Superior temporal gyrus (tissue), 1 donor: ENCODE data around the gene ADAM21.
"Not testable (repeated sequence)": the region's sequence is repeated elsewhere in the genome, so short reads cannot be mapped to it uniquely, and the experiment has no call there.

Experiments
- DNase-seq: peaks from one replicate; pipeline ENCODE4 v3.0.0-alpha.2; 2016; ENCODE audit errors: extremely low spot score

The ADAM21 gene

DNA sequence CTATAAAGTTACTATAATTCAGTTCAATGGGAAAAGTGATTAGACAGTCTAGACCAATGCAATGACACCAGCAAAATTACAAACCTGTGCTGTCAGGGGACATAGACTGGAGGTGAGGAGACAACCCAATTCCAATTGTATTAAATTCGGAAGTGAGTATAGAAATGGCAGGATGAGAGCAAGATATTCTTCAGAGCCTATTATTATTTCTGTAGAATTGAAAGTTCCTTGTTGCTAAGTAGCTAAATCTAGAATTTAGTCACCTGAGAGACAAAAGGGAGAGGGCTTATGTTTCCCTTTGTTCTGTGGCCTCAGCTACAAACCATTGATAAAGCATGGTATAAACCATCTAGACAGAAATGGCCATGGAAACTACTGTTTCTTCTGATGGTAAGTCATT, at the start of gene ADAM21:
TSS of gene ADAM21 (plus strand) at position 301 of the 400 bp plus-strand sequence. CDS start 5,326 bp downstream, outside the sequence.
- no peak for DNase-seq

DNA sequence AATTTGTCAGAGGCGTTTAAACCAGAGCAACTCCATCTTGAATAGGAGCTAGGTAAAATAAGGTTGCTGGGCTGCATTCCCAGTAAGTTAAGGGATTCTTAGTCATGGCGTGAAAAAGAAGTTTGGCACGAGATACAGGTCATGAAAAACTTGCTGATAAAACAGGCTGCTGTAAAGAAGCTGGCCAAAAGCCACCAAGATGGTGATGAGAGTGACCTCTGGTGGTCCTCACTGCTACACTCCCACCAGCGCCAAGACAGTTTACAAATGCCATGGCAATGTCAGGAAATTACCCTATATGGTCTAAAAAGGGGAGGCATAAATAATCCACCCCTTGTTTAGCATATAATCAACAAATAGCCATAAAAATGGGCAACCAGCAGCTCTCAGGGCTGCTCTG, 48.6 kb upstream of the ADAM21 start:
- DNase-seq, result not testable (repeated sequence)

- not testable (repeated sequence) for DNase-seq
Measured at GRCh38 chr14:70406216-70406615, 45.8 kb upstream of the ADAM21 start.

GRCh38 chr14:70407621-70408020, 44.4 kb upstream of the ADAM21 start:
- DNase-seq, result no peak

GRCh38 chr14:70415788-70416187, 36.2 kb upstream of the ADAM21 start:
- no peak for DNase-seq

DNA sequence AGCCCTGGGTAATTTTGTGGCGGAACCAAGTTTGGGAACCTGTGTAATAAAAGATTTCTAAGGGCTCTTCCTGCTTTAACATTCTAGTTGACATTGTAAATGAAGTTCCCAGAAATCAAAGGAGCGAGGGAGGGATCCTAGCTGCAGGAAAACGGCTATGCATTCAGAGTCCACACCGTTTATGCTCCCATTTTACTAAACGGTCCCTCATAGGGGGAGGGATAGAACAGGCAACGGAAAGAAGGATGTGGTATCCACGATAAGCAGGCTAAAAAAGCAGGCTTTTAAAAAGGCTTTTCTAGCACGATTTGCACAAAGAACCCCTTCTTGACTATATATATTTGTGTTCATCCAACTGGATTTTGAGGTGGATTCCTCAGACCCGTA, 35.6 kb upstream of the ADAM21 start:
- DNase-seq, result peak; percentile 25

- peak; percentile 87 for DNase-seq
Measured at GRCh38 chr14:70416725-70417349, 35.1 kb upstream of the ADAM21 start, which contains the start of gene SYNJ2BP. Gene SYNJ2BP (minus strand): TSS chr14:70417090. CDS start chr14:70416963, 127 bp downstream.

DNA sequence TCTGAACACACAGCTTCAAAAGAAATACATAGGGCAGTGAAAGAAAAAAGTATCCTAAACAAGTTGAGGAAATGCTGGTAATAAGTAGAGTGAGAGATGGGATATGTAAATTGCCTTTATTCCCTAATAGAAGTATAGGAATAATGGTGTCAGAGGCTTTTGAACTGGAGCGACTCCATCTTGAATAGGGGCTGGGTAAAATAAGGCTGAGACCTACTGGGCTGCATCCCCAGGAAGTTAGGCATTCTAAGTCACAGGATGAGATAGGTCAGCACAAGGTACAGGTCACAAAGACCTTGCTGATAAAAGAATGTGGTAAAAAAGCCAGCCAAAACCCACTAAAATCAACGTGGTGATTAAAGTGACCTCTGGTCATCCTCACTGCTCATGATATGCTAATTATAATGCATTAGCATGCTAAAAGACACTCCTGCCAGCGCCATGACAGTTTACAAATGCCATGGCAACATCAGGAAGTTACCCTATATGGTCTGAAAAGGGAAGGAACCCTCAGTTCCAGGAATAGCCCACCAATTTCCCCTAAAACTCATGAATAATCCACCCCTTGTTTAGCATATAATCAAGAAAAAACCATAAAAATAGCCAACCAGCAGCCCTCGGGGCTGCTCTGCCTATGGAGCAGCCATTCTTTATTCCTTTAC, 32.6 kb upstream of the ADAM21 start:
- DNase-seq, result not testable (repeated sequence)

DNA sequence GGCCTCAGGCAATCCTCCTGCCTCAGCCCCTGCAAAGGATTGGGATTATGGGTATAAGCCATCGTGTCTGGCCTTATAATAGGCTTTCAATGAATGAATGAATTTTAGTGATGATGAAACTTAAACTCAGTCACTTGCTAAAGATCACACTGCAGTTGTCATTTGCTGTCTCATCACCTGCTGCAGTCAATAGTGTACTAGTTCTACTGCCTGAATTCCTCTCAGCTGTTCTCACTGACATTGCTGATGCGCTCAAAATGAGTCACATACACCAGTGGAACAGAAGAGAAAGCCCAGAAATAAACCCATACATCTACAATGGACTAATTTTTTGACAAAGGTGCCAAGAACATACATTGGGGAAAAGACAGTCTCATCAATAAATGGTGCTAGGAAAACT, 29.4 kb upstream of the ADAM21 start:
- no peak for DNase-seq

- DNase-seq, result no peak
Measured at GRCh38 chr14:70425354-70425753, 26.6 kb upstream of the ADAM21 start.

GRCh38 chr14:70426555-70426954, 25.4 kb upstream of the ADAM21 start:
- DNase-seq, result not testable (repeated sequence)

GRCh38 chr14:70436867-70437266, 15.1 kb upstream of the ADAM21 start:
- no peak for DNase-seq

- no peak for DNase-seq
Measured at GRCh38 chr14:70441641-70442040, 10.3 kb upstream of the ADAM21 start.

GRCh38 chr14:70442750-70443149, 9.2 kb upstream of the ADAM21 start:
- no peak for DNase-seq

GRCh38 chr14:70448633-70449340, 3.2 kb upstream of the ADAM21 start:
- DNase-seq, result no peak

- no peak for DNase-seq
Measured at GRCh38 chr14:70454731-70455130, 2.8 kb downstream of the ADAM21 start.

DNA sequence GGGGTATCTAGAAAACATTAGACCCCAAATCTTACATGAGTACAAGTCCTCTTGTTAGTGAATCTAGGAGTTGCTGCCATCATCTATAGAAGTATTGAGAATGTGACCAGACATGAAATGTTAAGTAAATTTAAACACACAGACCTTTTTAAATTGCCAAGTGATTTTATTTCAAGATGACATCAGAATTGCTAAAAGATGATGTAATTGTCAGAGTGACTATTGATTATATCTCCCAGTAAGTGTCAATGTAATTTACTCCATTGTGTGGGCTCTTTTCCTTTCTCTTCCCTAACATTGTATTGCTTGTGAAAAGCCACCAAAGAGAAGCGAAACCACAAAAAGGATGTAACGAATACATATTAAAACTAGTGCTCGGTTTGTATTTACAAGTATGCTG, 16.8 kb downstream of the ADAM21 start:
- no peak for DNase-seq

GRCh38 chr14:70470863-70471563, 19.0 kb downstream of the ADAM21 start:
- not testable (repeated sequence) for DNase-seq

DNA sequence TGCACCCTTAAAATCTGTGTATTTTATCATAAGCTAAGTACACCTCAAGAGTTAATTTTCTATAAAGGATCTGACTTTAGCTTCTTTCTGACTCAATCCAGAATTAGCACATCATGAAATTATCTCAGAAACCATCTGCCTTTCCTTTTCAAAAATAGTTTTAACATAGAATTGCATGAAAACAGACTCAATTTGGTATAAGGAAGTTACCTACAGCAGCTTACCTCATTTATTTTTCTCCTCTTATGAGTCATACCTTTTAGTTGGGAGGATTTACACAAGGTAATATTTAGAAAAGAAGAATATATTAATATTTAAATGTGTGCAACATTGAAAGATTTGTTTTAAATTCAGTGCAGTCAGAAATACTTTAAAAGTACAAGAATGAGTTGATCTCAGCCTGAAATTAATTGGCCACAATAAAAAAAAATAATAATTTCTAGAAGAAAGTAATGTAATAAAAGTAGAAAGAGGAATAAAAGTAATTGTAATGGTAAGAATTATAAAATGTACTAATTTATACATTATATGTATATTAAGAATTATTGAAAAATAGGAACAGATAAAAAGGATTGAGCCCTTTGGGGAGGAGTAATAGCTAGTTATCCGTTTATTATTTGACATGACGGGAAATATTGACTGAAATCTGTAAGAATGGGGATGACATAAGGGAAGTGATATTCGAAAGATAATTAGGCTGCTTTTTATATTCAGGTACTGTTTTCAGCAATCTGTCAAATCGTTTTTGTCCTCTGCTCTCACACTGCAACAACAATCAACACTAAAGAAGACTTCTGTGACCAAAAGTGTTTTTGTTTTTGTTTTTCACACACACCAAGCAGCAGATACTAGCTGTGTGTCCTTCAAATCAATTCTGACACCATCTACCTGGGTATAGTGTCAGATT, 20.5 kb downstream of the ADAM21 start:
- peak; percentile 20 for DNase-seq

DNA sequence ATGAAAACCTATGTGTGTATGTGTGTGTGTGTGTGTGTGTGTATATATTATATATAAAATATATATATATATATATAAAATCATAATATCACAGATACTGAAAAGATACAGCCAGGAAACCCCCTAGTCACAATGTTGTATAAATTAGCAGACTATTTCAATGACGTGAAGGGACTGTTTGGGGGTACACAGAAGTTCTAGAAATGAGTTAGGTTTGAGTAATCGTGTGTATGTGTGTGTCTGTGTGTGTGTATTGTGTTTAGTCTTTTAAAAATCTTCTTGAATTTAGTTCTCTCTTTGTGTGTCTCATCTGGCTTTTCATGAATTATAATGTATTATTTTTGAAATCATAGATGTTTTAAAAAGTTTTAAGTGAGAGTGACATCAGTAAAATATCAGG, 21.9 kb downstream of the ADAM21 start:
- DNase-seq, result no peak

- not testable (repeated sequence) for DNase-seq
Measured at GRCh38 chr14:70475459-70475858, 23.5 kb downstream of the ADAM21 start.
